HCT116 (cell line): ENCODE data around the gene RHOXF2B. TPM values are rescaled to one million over a fixed set of nuclear protein-coding genes. Genes with fewer than 3 reads are reported as not detected.
"Not testable (repeated sequence)": the region's sequence is repeated elsewhere in the genome, so short reads cannot be mapped to it uniquely, and the experiment has no call there.

Source experiments
- ATAC-seq: fragments of 200-7000 bp; cut with Tn5 transposase; 2 replicates; pipeline ENCODE4 v1.9.1; 2020; ENCODE audit warnings: mild to moderate bottlenecking, moderate library complexity
- BruUV-seq: library from RNA; stranded (reverse); fragments of 400-500 nt; replicated peaks from 2 replicates; lab custom pipeline; 2021; lab: Mats Ljungman, UMichigan
- CTCF ChIA-PET: fragments of 300-600 bp; sonication (Branson Sonifier 250); formaldehyde crosslinking; loops from one replicate; lab custom pipeline; 2021; ENCODE audit warnings: antibody characterized with exemption; lab: Charles Lee
- POLR2A ChIA-PET: fragments of 300-600, 350-600 bp; sonication (Branson Sonifier 250); formaldehyde crosslinking; loops from one replicate; lab custom pipeline; 2021; ENCODE audit warnings: antibody characterized with exemption; lab: Charles Lee
- RAD21 ChIA-PET, 2 experiments: fragments of 300-600 bp; sonication (Branson Sonifier 250); formaldehyde crosslinking; loops; one replicate each; lab custom pipeline; 2023; ENCODE audit warnings: low total read pairs in 2 of 2; ENCODE audit not compliant: uncharacterized antibody in 2 of 2, unreplicated experiment in 2 of 2, low non-redundant PET in 1 of 2; lab: Charles Lee
- DNase-seq: peaks from one replicate; pipeline ENCODE4 v3.0.0-alpha.2; 2010; ENCODE audit warnings: low read depth, low spot score
- H2AFZ ChIP-seq: fragments of 200-600 bp; shearing (Covaris generic), sonication (generic); 2 replicates; pipeline ENCODE4 v1.6.1; 2017; ENCODE audit warnings: low read depth, mixed run types, mixed read lengths, antibody characterized with exemption, low read length; ENCODE audit not compliant: poor library complexity, severe bottlenecking
- H3K27ac ChIP-seq: 2 replicates; pipeline ENCODE4 v1.5.1; 2012; ENCODE audit warnings: low read depth, low read length
- H3K27me3 ChIP-seq: fragments of 200-600 bp; sonication (generic); 2 replicates; pipeline ENCODE4 v1.6.1; 2016; ENCODE audit warnings: mixed run types, low read length, mixed read lengths; ENCODE audit not compliant: insufficient read depth
- H3K36me3 ChIP-seq, 2 experiments: fragments of 200-500 bp in 1 of 2; fragments of 200-600 bp in 1 of 2; sonication (Bioruptor generic) in 1 of 2; sonication (generic) in 1 of 2; 2 replicates each; pipeline versions ENCODE4 v1.5.1 to v1.6.1; 2014 to 2016; ENCODE audit warnings: low read length in 2 of 2, inconsistent platforms in 1 of 2, mixed read lengths in 1 of 2, mixed run types in 1 of 2; ENCODE audit not compliant: insufficient read depth in 2 of 2, control insufficient read depth in 1 of 2
- H3K4me1 ChIP-seq, 2 experiments: fragments of 200-600 bp in 1 of 2; sonication (generic) in 1 of 2; 2 replicates each; pipeline versions ENCODE4 v1.5.1 to v1.6.1; 2012 to 2017; ENCODE audit warnings: low read length in 2 of 2, inconsistent platforms in 1 of 2, mild to moderate bottlenecking in 1 of 2, mixed read lengths in 1 of 2, mixed run types in 1 of 2, moderate library complexity in 1 of 2; ENCODE audit not compliant: insufficient read depth in 2 of 2, control insufficient read depth in 1 of 2
- H3K4me2 ChIP-seq: fragments of 200-600 bp; sonication (generic); 2 replicates; pipeline ENCODE4 v1.6.1; 2017; ENCODE audit warnings: mixed run types, low read length, mixed read lengths
- H3K4me3 ChIP-seq, 2 experiments: fragments of 200-600 bp in 1 of 2; sonication (generic) in 1 of 2; replicated peaks in 1 of 2; 2 replicates each; pipeline ENCODE4 v1.5.1; 2011 to 2016; ENCODE audit warnings: low read length in 2 of 2, control low read depth in 1 of 2, low read depth in 1 of 2, mild to moderate bottlenecking in 1 of 2, mixed read lengths in 1 of 2, mixed run types in 1 of 2
- H3K79me2 ChIP-seq: fragments of 200-600 bp; sonication (generic); 2 replicates; pipeline ENCODE4 v1.6.1; 2017; ENCODE audit warnings: mild to moderate bottlenecking, mixed run types, low read length, moderate library complexity, mixed read lengths; ENCODE audit not compliant: insufficient read depth
- H3K9ac ChIP-seq: fragments of 200-600 bp; sonication (generic); 2 replicates; pipeline ENCODE4 v1.6.1; 2016; ENCODE audit warnings: low read length, mixed read lengths
- H3K9me2 ChIP-seq: fragments of 200-600 bp; sonication (generic), shearing (Covaris generic); 2 replicates; pipeline ENCODE4 v1.6.1; 2017; ENCODE audit warnings: mixed run types, mild to moderate bottlenecking, moderate library complexity; ENCODE audit not compliant: insufficient read depth
- H3K9me3 ChIP-seq, 2 experiments: fragments of 200-500 bp in 1 of 2; fragments of 200-600 bp in 1 of 2; sonication (Bioruptor generic) in 1 of 2; sonication (generic) in 1 of 2; 2 replicates each; pipeline ENCODE4 v1.6.1; 2014 to 2017; ENCODE audit warnings: low read length in 2 of 2, mixed read lengths in 2 of 2, inconsistent platforms in 1 of 2, low read depth in 1 of 2, mild to moderate bottlenecking in 1 of 2, mixed run types in 1 of 2, moderate library complexity in 1 of 2; ENCODE audit not compliant: control insufficient read depth in 1 of 2, insufficient read depth in 1 of 2
- H4K20me1 ChIP-seq: fragments of 200-600 bp; sonication (generic), shearing (Covaris generic); 2 replicates; pipeline ENCODE4 v1.6.1; 2017; ENCODE audit warnings: mixed run types, mild to moderate bottlenecking, moderate library complexity; ENCODE audit not compliant: insufficient read depth
- JUND ChIP-seq: IDR thresholded peaks from 2 replicates; pipeline ENCODE4 v1.6.1; 2012
- SRF ChIP-seq: IDR thresholded peaks from 2 replicates; pipeline ENCODE4 v1.6.1; 2012; ENCODE audit warnings: low read depth
- TCF7L2 ChIP-seq: IDR thresholded peaks from 2 replicates; pipeline ENCODE4 v1.7.0; 2011; ENCODE audit warnings: borderline replicate concordance, inconsistent platforms; ENCODE audit not compliant: insufficient read depth, insufficient read length; ENCODE audit errors: extremely low read depth
- intact Hi-C: fragments of 100-400 bp; cut with micrococcal nuclease; formaldehyde crosslinking; loops from 2 replicates; pipeline ENCODE4 v1.10.0; 2022
- total RNA-seq: library from RNA; stranded (reverse); gene quantifications from one replicate; pipeline ENCODE4 v1.2.1, GENCODE V29; 2021; ENCODE audit not compliant: unreplicated experiment
- TF ChIP-seq, protein P1 (sequence below): IDR thresholded peaks from 2 replicates; pipeline ENCODE4 v1.6.1; 2012; ENCODE audit warnings: low read depth
- TF ChIP-seq, protein P2 (sequence below), 3 experiments: fragments of 200-600 bp in 1 of 3; sonication (generic) in 1 of 3; IDR thresholded peaks in 2 of 3; conservative IDR thresholded peaks in 1 of 3; 2 replicates each; pipeline ENCODE4 v1.5.1; 2012 to 2017; ENCODE audit warnings: low read depth in 2 of 3, low read length in 2 of 3, antibody characterized with exemption in 1 of 3, borderline replicate concordance in 1 of 3, control low read depth in 1 of 3, mild to moderate bottlenecking in 1 of 3, mixed read lengths in 1 of 3, mixed run types in 1 of 3, moderate library complexity in 1 of 3; ENCODE audit not compliant: insufficient read depth in 1 of 3

RHOXF2B gene
- total RNA-seq, 1 experiment from 2014 or later: not detected

- no peak for TF ChIP-seq JUND
- TF ChIP-seq TCF7L2: no peak
- TF ChIP-seq, protein P1, sequence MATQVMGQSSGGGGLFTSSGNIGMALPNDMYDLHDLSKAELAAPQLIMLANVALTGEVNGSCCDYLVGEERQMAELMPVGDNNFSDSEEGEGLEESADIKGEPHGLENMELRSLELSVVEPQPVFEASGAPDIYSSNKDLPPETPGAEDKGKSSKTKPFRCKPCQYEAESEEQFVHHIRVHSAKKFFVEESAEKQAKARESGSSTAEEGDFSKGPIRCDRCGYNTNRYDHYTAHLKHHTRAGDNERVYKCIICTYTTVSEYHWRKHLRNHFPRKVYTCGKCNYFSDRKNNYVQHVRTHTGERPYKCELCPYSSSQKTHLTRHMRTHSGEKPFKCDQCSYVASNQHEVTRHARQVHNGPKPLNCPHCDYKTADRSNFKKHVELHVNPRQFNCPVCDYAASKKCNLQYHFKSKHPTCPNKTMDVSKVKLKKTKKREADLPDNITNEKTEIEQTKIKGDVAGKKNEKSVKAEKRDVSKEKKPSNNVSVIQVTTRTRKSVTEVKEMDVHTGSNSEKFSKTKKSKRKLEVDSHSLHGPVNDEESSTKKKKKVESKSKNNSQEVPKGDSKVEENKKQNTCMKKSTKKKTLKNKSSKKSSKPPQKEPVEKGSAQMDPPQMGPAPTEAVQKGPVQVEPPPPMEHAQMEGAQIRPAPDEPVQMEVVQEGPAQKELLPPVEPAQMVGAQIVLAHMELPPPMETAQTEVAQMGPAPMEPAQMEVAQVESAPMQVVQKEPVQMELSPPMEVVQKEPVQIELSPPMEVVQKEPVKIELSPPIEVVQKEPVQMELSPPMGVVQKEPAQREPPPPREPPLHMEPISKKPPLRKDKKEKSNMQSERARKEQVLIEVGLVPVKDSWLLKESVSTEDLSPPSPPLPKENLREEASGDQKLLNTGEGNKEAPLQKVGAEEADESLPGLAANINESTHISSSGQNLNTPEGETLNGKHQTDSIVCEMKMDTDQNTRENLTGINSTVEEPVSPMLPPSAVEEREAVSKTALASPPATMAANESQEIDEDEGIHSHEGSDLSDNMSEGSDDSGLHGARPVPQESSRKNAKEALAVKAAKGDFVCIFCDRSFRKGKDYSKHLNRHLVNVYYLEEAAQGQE: no peak
- TF ChIP-seq, protein P2, sequence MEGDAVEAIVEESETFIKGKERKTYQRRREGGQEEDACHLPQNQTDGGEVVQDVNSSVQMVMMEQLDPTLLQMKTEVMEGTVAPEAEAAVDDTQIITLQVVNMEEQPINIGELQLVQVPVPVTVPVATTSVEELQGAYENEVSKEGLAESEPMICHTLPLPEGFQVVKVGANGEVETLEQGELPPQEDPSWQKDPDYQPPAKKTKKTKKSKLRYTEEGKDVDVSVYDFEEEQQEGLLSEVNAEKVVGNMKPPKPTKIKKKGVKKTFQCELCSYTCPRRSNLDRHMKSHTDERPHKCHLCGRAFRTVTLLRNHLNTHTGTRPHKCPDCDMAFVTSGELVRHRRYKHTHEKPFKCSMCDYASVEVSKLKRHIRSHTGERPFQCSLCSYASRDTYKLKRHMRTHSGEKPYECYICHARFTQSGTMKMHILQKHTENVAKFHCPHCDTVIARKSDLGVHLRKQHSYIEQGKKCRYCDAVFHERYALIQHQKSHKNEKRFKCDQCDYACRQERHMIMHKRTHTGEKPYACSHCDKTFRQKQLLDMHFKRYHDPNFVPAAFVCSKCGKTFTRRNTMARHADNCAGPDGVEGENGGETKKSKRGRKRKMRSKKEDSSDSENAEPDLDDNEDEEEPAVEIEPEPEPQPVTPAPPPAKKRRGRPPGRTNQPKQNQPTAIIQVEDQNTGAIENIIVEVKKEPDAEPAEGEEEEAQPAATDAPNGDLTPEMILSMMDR (IDR thresholded peaks at IDR 0.05 in 2 of 3, conservative IDR thresholded peaks at IDR 0.05 in 1 of 3; ENCODE audit: borderline replicate concordance in 1 of 3, insufficient read depth in 1 of 3, low read depth in 2 of 3, low read length in 2 of 3): no peak
- TF ChIP-seq SRF: no peak
- TF ChIP-seq, all 23 proteins: peak for 0
Observed at GRCh38 chrX:120036704-120037103, 40.8 kb downstream of the RHOXF2B start (continued).

- H3K9ac ChIP-seq, H3K9me2 ChIP-seq, RAD21 ChIA-PET, H2AFZ ChIP-seq, DNase-seq, H3K79me2 ChIP-seq, H4K20me1 ChIP-seq, BruUV-seq, ATAC-seq, H3K4me1 ChIP-seq, intact Hi-C loops, H3K4me3 ChIP-seq, H3K9me3 ChIP-seq, POLR2A ChIA-PET, H3K27ac ChIP-seq, H3K27me3 ChIP-seq, H3K36me3 ChIP-seq, CTCF ChIA-PET, H3K4me2 ChIP-seq: not testable (repeated sequence)
Observed at GRCh38 chrX:120035522-120036309, 41.8 kb downstream of the RHOXF2B start.
